HL-60 (cell line): ENCODE measurements around the gene FLAD1.
A peak's percentile ranks its signal among the peaks of the same experiment; 100 is the strongest.

Experiments
- DNase-seq, 2 experiments: peaks; one replicate each; pipeline ENCODE4 v3.0.0-alpha.2; 2010 to 2020; ENCODE audit warnings: low read depth in 1 of 2, low spot score in 1 of 2
- H3K27ac ChIP-seq: fragments of 250-450 bp; sonication (Bioruptor Pico); replicated peaks from 2 replicates; pipeline ENCODE4 v1.5.1; 2020; ENCODE audit warnings: mild to moderate bottlenecking, moderate library complexity
- H3K27me3 ChIP-seq: fragments of 250-450 bp; sonication (Bioruptor Pico); 2 replicates; pipeline ENCODE4 v1.5.1; 2021; ENCODE audit warnings: mild to moderate bottlenecking, moderate library complexity; ENCODE audit not compliant: insufficient read depth, poor library complexity, severe bottlenecking
- H3K4me3 ChIP-seq: replicated peaks from 2 replicates; pipeline ENCODE4 v1.5.1; 2011; ENCODE audit warnings: mild to moderate bottlenecking, control low read depth, low read length; ENCODE audit not compliant: insufficient read depth
- GABPA ChIP-seq: IDR thresholded peaks from 2 replicates; pipeline ENCODE4 v1.6.1; 2012; ENCODE audit warnings: low read depth
- POLR2AphosphoS5 ChIP-seq: IDR thresholded peaks from 2 replicates; pipeline ENCODE4 v1.6.1; 2012; ENCODE audit warnings: low read depth
- SPI1 ChIP-seq: IDR thresholded peaks from 2 replicates; pipeline ENCODE4 v1.6.1; 2012; ENCODE audit warnings: low read depth, mild to moderate bottlenecking, borderline replicate concordance
- TF ChIP-seq, protein P1 (sequence below): IDR thresholded peaks from 2 replicates; pipeline ENCODE4 v1.6.1; 2012; ENCODE audit warnings: low read depth; ENCODE audit not compliant: insufficient replicate concordance
- TF ChIP-seq, protein P2 (sequence below): IDR thresholded peaks from one replicate; pipeline ENCODE4 v1.5.1; 2011; ENCODE audit warnings: low read length, control low read depth, inconsistent platforms; ENCODE audit not compliant: insufficient read depth

FLAD1 gene

DNA sequence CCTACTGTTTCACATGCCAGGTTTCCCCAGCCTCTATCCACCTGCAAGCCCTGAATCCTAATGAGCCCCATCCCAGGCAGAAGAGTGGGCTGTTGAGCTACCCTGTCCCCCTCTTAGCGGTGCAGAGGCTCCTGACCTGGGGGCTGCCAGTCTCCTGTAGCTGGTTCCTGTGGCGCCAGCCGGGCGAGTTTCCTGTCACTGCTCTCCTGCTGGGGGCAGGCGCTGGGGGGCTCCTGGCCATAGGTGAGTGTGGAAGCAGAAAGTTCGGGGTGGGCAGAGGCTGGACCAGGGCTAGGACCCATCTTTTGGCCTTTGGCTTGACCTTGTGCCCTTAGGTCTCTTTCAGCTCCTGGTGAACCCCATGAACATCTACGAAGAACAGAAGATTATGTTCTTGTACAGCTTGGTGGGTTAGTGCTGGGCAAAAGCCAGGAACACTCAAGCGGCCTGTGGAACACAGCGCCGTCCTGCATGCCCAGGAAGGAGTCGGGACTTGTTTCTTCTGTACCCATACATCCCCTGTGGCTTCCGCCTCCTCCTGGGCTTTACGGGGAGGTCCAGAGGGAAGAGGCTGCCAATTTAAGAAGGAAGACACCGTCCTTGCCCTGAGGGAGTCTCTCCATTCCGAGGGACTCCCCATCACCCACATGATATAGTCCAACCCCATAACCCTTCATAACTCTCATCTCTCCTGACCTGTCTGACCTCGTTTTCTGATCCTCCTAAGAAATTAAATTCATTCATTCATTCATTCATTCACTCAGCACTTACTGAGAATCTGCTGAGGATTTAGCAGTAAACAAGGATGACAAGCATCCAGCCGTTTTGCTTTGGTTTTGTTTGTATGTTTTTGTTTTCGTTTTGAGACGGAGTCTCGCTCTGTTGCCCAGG lies 51.4 kb downstream of the FLAD1 start:
- no peaks in the 10 kb centered on the region for H3K27me3 ChIP-seq
- H3K4me3 ChIP-seq, result no peak overlapping the region
- DNase-seq, result no peak
- no peak overlapping the region for H3K27ac ChIP-seq
- no peak for TF ChIP-seq SPI1
- no peak for TF ChIP-seq POLR2AphosphoS5
- no peak for TF ChIP-seq GABPA
- TF ChIP-seq, protein P1, sequence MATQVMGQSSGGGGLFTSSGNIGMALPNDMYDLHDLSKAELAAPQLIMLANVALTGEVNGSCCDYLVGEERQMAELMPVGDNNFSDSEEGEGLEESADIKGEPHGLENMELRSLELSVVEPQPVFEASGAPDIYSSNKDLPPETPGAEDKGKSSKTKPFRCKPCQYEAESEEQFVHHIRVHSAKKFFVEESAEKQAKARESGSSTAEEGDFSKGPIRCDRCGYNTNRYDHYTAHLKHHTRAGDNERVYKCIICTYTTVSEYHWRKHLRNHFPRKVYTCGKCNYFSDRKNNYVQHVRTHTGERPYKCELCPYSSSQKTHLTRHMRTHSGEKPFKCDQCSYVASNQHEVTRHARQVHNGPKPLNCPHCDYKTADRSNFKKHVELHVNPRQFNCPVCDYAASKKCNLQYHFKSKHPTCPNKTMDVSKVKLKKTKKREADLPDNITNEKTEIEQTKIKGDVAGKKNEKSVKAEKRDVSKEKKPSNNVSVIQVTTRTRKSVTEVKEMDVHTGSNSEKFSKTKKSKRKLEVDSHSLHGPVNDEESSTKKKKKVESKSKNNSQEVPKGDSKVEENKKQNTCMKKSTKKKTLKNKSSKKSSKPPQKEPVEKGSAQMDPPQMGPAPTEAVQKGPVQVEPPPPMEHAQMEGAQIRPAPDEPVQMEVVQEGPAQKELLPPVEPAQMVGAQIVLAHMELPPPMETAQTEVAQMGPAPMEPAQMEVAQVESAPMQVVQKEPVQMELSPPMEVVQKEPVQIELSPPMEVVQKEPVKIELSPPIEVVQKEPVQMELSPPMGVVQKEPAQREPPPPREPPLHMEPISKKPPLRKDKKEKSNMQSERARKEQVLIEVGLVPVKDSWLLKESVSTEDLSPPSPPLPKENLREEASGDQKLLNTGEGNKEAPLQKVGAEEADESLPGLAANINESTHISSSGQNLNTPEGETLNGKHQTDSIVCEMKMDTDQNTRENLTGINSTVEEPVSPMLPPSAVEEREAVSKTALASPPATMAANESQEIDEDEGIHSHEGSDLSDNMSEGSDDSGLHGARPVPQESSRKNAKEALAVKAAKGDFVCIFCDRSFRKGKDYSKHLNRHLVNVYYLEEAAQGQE, result no peak
- TF ChIP-seq, protein P2, sequence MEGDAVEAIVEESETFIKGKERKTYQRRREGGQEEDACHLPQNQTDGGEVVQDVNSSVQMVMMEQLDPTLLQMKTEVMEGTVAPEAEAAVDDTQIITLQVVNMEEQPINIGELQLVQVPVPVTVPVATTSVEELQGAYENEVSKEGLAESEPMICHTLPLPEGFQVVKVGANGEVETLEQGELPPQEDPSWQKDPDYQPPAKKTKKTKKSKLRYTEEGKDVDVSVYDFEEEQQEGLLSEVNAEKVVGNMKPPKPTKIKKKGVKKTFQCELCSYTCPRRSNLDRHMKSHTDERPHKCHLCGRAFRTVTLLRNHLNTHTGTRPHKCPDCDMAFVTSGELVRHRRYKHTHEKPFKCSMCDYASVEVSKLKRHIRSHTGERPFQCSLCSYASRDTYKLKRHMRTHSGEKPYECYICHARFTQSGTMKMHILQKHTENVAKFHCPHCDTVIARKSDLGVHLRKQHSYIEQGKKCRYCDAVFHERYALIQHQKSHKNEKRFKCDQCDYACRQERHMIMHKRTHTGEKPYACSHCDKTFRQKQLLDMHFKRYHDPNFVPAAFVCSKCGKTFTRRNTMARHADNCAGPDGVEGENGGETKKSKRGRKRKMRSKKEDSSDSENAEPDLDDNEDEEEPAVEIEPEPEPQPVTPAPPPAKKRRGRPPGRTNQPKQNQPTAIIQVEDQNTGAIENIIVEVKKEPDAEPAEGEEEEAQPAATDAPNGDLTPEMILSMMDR, result no peak

DNA sequence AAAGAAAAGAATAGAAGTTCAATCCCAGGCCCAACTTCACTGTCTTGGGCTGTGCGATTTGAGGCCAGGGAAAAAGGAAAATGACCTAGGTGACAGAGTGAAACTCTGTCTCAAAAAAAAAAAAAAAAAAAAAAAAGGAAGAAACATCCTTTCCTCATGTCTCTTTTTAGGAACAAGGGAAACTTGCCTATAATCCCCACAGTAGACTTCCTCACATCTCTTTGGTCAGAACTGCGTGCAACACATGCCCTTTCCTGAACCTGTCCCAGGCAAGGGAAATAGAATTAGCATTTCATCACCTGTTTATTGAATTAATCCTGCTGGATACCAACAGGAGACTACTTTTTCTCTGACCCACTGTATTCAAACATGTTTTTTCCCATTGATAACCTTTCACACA lies 52.8 kb downstream of the FLAD1 start:
- H3K27ac ChIP-seq, result no peak overlapping the region
- H3K27me3 ChIP-seq, result no peaks in the 10 kb centered on the region
- DNase-seq, result no peak
- TF ChIP-seq SPI1 (peak; percentile 13; the same call in 1 of the 2 replicates), GABPA (no peak)
- TF ChIP-seq, protein P2, result no peak
- H3K4me3 ChIP-seq, result no peak overlapping the region

DNA sequence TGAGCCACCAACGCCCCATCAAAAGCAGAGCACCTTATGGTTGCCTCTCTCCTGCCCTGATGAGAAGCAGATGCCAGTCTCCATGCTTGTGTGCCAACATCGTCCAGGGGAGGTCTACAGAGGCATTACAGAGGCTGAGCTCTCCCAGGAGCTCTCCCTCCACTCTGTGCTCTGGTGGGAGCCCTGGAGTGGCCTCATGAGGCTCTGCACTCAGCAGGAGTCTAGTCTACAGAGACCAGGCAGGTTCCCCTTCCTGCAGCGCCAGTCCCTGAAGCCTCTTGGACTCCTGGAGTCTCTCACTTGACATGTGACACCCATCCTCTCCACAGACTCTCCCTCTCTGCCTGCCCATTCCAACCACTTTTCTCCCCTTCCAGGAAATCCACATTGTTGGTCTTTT lies 53.9 kb downstream of the FLAD1 start:
- Histone ChIP-seq H3K27me3 (no peaks in the 10 kb centered on the region), H3K4me3 (no peak overlapping the region), H3K27ac (no peak overlapping the region)
- TF ChIP-seq GABPA (no peak), SPI1 (no peak), POLR2AphosphoS5 (no peak)
- TF ChIP-seq, protein P1, result no peak
- TF ChIP-seq, protein P2, result no peak
- no peak for DNase-seq
